Measurements from ENCODE around the gene CDK8. TPM values are rescaled to one million over a fixed set of nuclear protein-coding genes. Genes with fewer than 3 reads are reported as not detected.

CDK8 gene
- total and polyA plus RNA-seq, 9 of the 15 experiments (the other 6 are each of a cell fraction or from before 2014, with no cell fraction given) = 11.3 to 33.7 (median 20.3) TPM

GRCh38 chr13:26247608-26248007 lies 6.3 kb upstream of the CDK8 start (continued):
- TF ChIP-seq ESRRA (IDR thresholded peaks at IDR 0.05; ENCODE audit: borderline replicate concordance, low read depth) (peak; percentile 24; the same call in 1 of the 2 replicates), NFE2 (IDR thresholded peaks at IDR 0.05; ENCODE audit: low read depth) (0 out of 2 replicates have a peak, but pooled peaks have one; percentile 6), ZNF445 (CRISPR knock-in tag; IDR thresholded peaks at IDR 0.05; ENCODE audit: low read depth) (no peak), ATF6 (CRISPR knock-in tag; IDR thresholded peaks at IDR 0.05) (no peak), ZFX (CRISPR knock-in tag; IDR thresholded peaks at IDR 0.05) (peak; percentile 67), CBFA2T2 (conservative IDR thresholded peaks at IDR 0.05) (peak; percentile 92), ARID2 (IDR thresholded peaks at IDR 0.05) (no peak), NCOA1 (IDR thresholded peaks at IDR 0.05; ENCODE audit: low read depth) (peak; percentile 52; the same call in 1 of the 2 replicates), PBX2 (CRISPR knock-in tag; IDR thresholded peaks at IDR 0.05; ENCODE audit: low read depth) (no peak), PBX2 (tag; conservative IDR thresholded peaks at IDR 0.05; ENCODE audit: low read depth) (0 out of 2 replicates have a peak, but pooled peaks have one; percentile 46), HDAC2 (IDR thresholded peaks at IDR 0.05) (peak; percentile 95), ZNF384 (IDR thresholded peaks at IDR 0.05; ENCODE audit: low read depth, low read length) (no peak), TCF7L2 (IDR thresholded peaks at IDR 0.05; ENCODE audit: low read depth, low read length) (no peak), ETV5 (CRISPR knock-in tag; IDR thresholded peaks at IDR 0.05; ENCODE audit: low read depth) (no peak), USF2 (CRISPR knock-in tag; IDR thresholded peaks at IDR 0.05) (peak; percentile 61), FOXM1 (IDR thresholded peaks at IDR 0.05; ENCODE audit: low read depth) (peak; percentile 82), FOXM1 (CRISPR knock-in tag; IDR thresholded peaks at IDR 0.05; ENCODE audit: low read depth) (no peak), ELF4 (CRISPR knock-in tag; IDR thresholded peaks at IDR 0.05) (no peak), BHLHE40 (IDR thresholded peaks at IDR 0.05; ENCODE audit: low read length) (peak; percentile 91), ZNF395 (CRISPR knock-in tag; IDR thresholded peaks at IDR 0.05) (peak; percentile 75; the same call in 1 of the 2 replicates), SUPT5H (IDR thresholded peaks at IDR 0.05) (no peak), HDAC3 (IDR thresholded peaks at IDR 0.05; ENCODE audit: borderline replicate concordance, partially characterized antibody) (peak; percentile 63), ZNF76 (CRISPR knock-in tag; IDR thresholded peaks at IDR 0.05; ENCODE audit: borderline replicate concordance) (no peak), ERF (CRISPR knock-in tag; IDR thresholded peaks at IDR 0.05) (no peak), SPI1 (IDR thresholded peaks at IDR 0.05; ENCODE audit: borderline replicate concordance, low read depth, low read length) (no peak)

Measured in K562 (cell line).